BJ (cell line): ENCODE measurements around the gene TMPO. TPM values are rescaled to one million over a fixed set of nuclear protein-coding genes. Genes with fewer than 3 reads are reported as not detected.
"Not testable (repeated sequence)": the region's sequence is repeated elsewhere in the genome, so short reads cannot be mapped to it uniquely, and the experiment has no call there.

Experiments used
- CTCF ChIA-PET: fragments of 350-600 bp; formaldehyde crosslinking; extraction: SDS; loops from one replicate; lab custom pipeline; 2021; ENCODE audit warnings: antibody characterized with exemption, inconsistent platforms; lab: Yijun Ruan, JAX
- POLR2A ChIA-PET: fragments of 300-600 bp; sonication (Branson Sonifier 250); formaldehyde crosslinking; extraction: SDS; loops from one replicate; lab custom pipeline; 2021; ENCODE audit warnings: antibody characterized with exemption; lab: Charles Lee
- DNase-seq: peaks from one replicate; pipeline ENCODE4 v3.0.0-alpha.2; 2011; ENCODE audit warnings: low read depth
- H3K27me3 ChIP-seq: 2 replicates; pipeline ENCODE4 v1.6.0; 2011; ENCODE audit warnings: low read length; ENCODE audit not compliant: control insufficient read depth, insufficient read depth
- H3K36me3 ChIP-seq: 2 replicates; pipeline ENCODE4 v1.5.1; 2011; ENCODE audit warnings: low read length; ENCODE audit not compliant: control insufficient read depth, insufficient read depth
- H3K4me3 ChIP-seq: 2 replicates; pipeline ENCODE4 v1.5.1; 2011; ENCODE audit warnings: low read depth, mild to moderate bottlenecking, control low read depth, low read length
- polyA plus RNA-seq: library from polyadenylated mRNA; depleted of rRNA; stranded (reverse); fragments of >200 nt; gene quantifications from 2 replicates; pipeline ENCODE4 v1.2.3, GENCODE V29; 2011
- TF ChIP-seq, protein P1 (sequence below): IDR thresholded peaks from 2 replicates; pipeline ENCODE4 v1.5.1; 2011; ENCODE audit warnings: low read depth, mild to moderate bottlenecking, control low read depth, inconsistent platforms, low read length, moderate library complexity; ENCODE audit not compliant: insufficient read depth

Gene TMPO
- polyA plus RNA-seq, 1 experiment: 22.7 TPM

DNA sequence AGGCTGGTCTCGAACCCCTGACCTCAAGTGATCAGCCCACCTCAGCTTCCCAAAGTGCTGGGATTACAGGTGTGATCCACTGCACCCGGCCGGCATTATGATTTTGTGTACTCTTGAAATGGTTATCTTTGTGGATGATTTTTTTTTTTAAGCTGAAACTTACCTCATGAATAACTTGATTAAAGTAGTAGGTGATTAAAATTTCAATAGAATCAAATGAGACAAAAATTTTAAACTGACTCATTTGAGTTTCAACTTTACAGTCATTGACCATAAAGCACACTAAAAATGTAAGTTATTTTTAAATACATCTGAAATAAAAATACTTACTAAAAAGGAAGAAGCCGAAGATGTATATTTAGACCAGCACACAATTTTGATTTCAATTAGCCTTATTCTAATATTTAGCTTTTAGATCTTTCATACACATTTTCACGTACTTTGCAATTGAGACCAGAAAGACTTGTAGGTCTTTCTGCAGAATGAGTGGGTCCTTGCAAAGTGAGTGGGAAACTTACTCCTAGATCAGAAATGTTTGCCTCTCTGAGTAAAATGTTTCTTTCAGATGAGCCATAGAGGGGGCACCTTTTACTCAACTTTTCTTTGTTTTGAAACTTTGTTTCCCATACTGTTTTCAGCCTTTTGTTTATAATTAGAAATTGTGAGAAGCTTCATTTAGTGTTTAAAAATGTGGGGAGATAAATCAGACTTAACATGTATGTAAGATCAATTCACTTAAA lies 34.2 kb downstream of the TMPO start:
- Histone ChIP-seq H3K27me3 (no peaks in the 10 kb centered on the region), H3K4me3 (no peak overlapping the region), H3K36me3 (no peaks in the 10 kb centered on the region)
- CTCF ChIA-PET: interaction anchor here (1.7 kb wide), 1 partner anchor 10 kb away, joined by 5 read pairs; no protein-coding TSS in a partner anchor
- POLR2A ChIA-PET: no interaction called here
- TF ChIP-seq, protein P1, sequence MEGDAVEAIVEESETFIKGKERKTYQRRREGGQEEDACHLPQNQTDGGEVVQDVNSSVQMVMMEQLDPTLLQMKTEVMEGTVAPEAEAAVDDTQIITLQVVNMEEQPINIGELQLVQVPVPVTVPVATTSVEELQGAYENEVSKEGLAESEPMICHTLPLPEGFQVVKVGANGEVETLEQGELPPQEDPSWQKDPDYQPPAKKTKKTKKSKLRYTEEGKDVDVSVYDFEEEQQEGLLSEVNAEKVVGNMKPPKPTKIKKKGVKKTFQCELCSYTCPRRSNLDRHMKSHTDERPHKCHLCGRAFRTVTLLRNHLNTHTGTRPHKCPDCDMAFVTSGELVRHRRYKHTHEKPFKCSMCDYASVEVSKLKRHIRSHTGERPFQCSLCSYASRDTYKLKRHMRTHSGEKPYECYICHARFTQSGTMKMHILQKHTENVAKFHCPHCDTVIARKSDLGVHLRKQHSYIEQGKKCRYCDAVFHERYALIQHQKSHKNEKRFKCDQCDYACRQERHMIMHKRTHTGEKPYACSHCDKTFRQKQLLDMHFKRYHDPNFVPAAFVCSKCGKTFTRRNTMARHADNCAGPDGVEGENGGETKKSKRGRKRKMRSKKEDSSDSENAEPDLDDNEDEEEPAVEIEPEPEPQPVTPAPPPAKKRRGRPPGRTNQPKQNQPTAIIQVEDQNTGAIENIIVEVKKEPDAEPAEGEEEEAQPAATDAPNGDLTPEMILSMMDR: no peak
- no peak for DNase-seq

- TF ChIP-seq, protein P1: no peak
- CTCF ChIA-PET: interaction anchor here (0.9 to 1.9 kb wide), 3 partner anchors 12 to 20 kb away, joined by 3 to 6 read pairs (median 3); no protein-coding TSS in a partner anchor
- POLR2A ChIA-PET: no interaction called here
- Histone ChIP-seq H3K36me3 (no peaks in the 10 kb centered on the region), H3K4me3 (no peak overlapping the region), H3K27me3 (no peaks in the 10 kb centered on the region)
- DNase-seq: no peak
These were observed 36.4 kb downstream of the TMPO start for GRCh38 chr12:98551787-98552186.

DNA sequence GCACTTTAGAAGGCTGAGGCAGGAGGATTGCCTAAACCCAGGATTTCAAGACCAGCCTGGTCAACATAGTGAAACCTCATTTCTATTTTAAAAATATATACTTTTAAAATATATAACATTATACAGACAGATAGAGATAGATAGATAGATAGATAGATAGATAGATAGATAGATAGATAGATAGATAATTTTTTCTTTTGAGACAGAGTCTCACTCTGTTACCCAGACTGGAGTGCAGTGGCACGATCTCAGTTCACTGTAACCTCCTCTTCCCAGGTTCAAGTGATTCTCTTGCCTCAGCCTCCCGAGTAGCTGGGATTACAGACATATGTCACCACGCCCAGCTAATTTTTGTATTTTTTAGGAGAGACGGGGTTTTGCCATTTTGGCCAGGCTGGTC lies 42.7 kb downstream of the TMPO start:
- POLR2A ChIA-PET, H3K4me3 ChIP-seq, DNase-seq, H3K27me3 ChIP-seq, H3K36me3 ChIP-seq: not testable (repeated sequence)
- CTCF ChIA-PET: interaction anchor here (0.7 kb wide), 1 partner anchor 67 kb away, joined by 3 read pairs; no protein-coding TSS in a partner anchor

DNA sequence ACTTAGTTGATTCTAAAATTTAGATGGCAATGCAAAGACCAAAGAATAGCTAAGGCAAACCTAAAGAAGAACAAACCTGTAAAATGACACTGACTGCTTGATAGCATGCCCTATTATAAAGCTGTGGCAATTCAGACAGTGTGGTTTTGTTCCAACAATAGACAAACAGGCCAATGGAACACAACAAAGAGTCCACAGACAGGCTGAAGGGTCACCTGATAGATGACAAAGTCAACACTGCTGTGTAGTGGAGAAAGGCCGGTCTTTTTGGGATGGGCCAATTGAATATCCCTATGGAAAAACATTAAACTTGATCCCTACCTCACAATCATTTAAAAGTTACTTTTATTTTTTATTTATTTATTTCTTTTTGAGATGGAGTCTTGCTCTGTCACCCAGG lies 44.3 kb downstream of the TMPO start:
- Histone ChIP-seq H3K27me3 (no peaks in the 10 kb centered on the region), H3K4me3 (no peak overlapping the region), H3K36me3 (no peaks in the 10 kb centered on the region)
- ChIA-PET CTCF (no interaction called here), POLR2A (no interaction called here)
- TF ChIP-seq, protein P1: no peak
- DNase-seq: no peak

- H3K27me3 ChIP-seq: no peaks in the 10 kb centered on the region
- no peaks in the 10 kb centered on the region for H3K36me3 ChIP-seq
- DNase-seq: no peak
- TF ChIP-seq, protein P1: no peak
- no peak overlapping the region for H3K4me3 ChIP-seq
- ChIA-PET CTCF (no interaction called here), POLR2A (no interaction called here)
These were observed 46.5 kb downstream of the TMPO start for GRCh38 chr12:98561846-98562245.

DNA sequence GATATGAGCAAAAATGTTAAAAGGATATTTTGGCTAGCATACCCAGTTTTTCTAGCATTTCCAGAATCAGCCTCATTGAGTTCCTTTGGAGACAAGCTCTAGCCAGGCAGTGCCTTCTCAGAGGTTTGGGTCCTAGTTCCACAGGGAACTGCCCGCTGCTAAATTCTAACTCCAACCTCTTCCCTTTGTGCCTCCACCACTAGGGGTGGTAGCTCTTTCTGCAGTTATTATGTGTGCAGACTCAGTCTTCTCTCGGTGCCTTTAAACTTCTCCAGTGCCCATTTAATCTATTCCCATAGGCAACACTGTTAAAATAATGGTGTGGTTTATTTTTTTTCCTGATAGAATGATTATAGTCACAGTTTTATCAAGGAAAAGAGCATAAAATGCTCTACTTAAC lies 56.6 kb downstream of the TMPO start:
- POLR2A ChIA-PET: no interaction called here
- Histone ChIP-seq H3K36me3 (no peaks in the 10 kb centered on the region), H3K4me3 (no peak overlapping the region), H3K27me3 (no peaks in the 10 kb centered on the region)
- DNase-seq: no peak
- TF ChIP-seq, protein P1: no peak; the same call in 1 of the 2 replicates
- CTCF ChIA-PET: interaction anchor here (0.8 to 1.9 kb wide), 2 partner anchors 21 to 82 kb away, joined by 3 to 6 read pairs; no protein-coding TSS in a partner anchor
